ENCODE results near the gene CCT8.
A peak's percentile ranks its signal among the peaks of the same experiment; 100 is the strongest.

The CCT8 gene, protein sequence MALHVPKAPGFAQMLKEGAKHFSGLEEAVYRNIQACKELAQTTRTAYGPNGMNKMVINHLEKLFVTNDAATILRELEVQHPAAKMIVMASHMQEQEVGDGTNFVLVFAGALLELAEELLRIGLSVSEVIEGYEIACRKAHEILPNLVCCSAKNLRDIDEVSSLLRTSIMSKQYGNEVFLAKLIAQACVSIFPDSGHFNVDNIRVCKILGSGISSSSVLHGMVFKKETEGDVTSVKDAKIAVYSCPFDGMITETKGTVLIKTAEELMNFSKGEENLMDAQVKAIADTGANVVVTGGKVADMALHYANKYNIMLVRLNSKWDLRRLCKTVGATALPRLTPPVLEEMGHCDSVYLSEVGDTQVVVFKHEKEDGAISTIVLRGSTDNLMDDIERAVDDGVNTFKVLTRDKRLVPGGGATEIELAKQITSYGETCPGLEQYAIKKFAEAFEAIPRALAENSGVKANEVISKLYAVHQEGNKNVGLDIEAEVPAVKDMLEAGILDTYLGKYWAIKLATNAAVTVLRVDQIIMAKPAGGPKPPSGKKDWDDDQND

DNA sequence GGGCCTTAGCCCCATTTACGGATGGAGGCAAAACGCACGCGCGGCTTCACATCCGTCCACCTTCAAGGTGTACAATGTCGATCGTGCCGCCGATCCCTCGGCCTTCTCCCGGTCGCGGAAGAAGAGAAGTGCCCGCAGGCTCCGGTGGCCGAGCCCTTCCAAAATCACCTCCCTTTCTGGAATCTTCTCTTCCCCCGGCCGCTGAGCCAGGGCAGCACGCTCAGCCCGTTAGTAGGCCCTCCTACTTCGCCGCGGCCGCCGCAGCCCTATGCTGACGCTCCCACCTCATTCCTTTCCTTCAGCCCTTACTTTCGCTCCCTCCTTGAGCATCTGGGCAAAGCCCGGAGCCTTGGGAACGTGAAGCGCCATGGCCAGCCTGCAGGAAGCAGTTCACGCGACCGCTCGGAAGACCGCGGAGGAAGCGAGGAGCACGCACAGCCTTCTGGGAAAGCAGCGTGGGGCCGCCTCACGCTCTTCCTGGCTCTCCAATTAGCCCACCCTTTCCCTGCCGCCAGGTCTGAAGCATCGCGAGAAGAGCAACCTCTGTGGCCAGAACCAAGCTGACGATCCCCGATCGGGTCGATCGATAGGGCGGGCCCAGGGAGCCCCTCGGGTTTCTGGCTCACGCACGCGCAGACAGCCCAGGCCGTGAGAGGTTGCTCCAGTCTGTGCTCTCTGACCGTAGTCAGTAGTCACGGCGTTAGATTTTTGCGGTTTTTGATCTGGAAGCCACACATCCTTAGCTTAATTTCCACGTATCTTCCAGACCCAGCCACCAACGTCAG, at the start of gene CCT8:
CCT8 (minus strand) TSS at position 427 of the 785 bp plus-strand sequence; CDS start at position 369, 58 bp downstream.
- peak; percentile 98 for DNase-seq

DNA sequence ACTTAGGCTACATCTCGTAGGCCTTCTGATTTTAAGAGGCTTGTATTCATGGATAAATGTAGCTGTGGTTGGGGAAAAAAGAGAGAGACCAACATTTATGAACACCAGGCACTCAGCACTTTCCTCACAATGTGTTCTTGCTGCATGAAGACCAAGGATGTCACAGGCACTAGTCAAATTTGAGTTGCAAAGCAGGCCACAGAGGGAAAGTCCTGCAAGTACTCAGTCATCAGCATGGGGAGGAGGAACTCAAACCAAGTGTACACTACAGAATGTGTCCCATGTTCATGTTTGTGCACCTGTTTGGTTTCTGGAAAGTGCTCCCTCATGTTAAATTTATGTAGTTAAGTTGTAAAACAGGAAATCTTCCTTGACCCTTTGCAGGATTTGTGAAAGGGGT, 48.3 kb upstream of the CCT8 start:
- no peak for DNase-seq

DNA sequence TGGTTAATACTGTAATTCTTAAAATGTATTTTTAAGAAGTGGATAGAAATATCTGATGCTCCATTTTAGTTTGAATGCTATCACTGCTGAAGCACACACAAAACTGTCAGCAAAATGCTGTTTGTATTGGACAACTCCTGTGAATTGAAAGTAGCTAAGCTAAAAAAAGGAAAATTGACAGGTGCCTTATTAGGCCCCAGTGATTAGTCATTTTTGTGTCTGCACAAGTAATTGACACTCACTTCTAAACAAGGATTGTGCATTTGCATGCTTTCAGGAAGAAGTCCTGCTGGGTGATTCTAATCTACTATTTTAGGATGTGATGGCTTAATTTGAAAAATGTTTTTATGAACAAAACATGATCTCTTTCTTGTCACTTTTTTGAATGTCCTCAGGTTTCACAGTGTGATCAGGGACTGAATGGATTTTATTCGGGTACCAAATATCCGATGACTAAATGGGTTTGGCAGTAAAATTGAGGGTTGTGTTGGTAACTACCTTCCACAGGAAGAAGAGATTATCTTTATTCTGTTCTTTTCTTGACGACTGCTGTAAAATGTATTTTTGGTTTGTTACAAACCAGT, 44.0 kb upstream of the CCT8 start:
- DNase-seq: no peak

DNA sequence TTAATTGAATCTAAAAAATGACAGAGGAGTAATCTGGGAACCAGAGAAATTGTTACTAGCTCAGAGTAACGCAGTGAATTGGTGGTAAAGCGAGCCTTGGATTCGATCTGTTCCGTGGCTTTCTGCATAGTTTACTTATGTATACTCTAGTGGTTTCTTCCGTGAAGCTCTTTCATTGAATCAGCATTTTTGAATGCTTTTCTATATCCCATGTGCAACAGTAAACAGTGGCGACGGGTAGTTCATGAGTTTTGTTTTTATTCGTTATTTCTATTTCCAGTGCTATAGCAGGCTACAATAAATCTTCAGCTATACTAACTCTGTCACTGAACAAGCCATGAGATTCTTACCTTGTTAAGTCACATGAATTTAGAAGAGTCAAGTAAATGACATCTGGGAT, 42.5 kb upstream of the CCT8 start:
- no peak for DNase-seq

DNA sequence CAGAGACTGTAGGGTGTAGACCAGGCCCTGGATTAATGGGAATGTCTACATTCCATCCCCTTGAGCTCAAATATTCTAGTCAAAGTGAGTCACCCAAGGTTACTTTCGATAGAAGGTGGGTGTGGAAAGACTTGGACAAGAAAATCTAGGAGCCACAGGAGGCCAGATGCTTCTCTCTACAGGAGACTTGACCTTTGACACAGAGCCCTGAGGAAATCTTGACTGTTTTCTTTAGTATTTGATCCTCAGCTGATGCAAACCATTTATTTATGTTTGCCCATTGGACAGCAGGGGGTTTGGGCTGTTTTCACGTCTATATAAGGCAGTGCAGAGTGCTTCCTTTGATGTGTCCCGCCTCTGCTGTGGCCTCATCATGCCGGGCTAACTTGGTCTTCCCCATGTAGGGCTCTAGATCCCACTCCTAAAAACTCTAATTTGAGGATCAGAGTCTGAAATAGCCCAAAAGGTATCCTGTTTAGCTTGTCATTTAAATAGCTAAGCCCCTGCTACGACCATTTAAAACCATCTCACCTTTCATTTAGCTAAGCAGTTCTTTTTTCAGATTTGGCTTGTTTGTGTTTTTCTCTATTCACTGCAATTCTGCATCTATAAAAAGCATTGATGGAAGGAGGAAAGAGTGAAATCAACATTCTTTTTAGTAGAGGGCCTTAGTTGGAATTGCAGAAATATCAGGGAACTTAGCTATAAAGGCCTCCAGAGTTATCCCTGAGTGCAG, 41.5 kb upstream of the CCT8 start:
- DNase-seq: no peak

DNA sequence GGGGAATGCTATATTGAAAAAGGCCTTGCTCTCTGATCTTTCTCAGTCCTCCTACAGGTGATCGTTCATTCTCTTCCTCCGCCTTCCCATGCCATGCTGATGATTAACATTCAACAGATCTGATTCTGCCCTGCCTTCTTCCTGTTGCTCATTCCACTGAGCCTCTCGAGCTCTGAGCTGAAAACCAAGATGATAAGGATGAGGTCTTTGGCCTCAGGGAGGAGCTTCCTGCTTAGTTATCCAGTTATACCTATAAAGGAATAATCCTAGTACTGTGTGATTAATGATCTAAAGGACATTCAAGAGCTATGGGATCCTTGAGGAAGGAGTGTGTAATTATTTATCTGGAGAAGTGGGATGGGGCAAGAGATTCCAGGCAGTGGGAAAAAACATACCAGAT, 31.8 kb upstream of the CCT8 start:
- DNase-seq: no peak

DNA sequence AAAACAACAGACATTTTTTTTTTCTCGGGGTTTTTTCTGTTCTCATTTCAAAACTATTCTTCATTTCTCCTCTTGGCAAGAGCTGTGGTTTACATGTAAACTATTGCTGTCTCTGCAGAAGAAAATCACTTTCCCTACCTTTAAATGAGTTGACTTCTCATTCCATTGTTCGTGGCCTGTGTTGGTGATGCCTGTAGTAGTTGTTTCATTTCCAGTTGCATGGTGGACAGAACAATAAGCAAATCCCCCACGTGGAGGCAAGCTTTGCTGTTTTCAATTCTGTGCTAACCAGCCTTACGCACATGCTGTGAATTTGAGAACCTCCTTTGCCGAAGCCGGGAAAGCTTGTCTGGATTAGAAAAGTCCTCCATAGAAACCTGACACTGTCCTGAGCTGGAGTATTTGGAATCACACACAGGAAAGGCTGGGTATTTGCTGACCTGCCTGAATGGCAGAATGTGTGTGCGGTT, 30.8 kb upstream of the CCT8 start:
- DNase-seq: no peak

DNA sequence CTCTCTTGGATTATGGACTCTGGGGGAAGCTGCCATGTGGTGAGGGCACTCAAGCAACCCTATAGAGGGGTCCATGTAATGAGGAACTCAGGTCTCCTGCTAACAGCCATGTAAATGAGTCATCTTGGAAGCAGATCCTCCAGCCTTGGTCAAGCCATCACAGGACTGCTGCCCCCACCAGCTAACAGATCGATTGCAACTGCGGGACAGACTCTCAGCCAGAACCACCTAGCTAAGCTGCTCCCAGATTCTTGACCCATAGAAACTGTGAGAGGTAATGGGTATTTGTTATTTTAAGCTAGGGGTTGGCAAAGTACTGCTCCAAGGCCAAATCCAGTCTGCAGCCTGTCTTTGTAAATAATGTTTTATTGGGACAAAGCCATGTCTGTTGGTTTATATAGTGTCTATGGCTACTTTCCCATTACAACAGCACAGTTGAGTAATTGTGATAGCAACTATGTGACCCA, 29.4 kb upstream of the CCT8 start:
- no peak for DNase-seq

DNA sequence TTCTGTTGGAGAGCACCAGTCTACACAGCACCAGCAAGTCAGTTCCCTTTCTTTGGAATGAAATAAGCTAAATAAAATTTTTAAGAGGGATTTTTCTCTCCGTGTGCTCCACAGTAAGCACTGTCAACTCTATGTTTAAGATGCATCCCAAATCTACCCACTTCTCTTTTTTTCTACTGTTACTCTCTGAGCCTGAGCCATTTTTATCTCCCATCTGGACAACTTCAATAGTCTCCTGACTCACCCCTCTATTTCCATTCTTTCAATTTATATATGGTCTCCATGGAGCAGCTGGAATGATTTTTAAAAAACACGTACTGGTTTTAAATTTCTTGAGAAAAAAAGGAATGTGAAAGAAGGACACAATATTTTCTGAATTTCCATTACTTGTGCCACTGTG, 24.7 kb upstream of the CCT8 start:
- no peak for DNase-seq

DNA sequence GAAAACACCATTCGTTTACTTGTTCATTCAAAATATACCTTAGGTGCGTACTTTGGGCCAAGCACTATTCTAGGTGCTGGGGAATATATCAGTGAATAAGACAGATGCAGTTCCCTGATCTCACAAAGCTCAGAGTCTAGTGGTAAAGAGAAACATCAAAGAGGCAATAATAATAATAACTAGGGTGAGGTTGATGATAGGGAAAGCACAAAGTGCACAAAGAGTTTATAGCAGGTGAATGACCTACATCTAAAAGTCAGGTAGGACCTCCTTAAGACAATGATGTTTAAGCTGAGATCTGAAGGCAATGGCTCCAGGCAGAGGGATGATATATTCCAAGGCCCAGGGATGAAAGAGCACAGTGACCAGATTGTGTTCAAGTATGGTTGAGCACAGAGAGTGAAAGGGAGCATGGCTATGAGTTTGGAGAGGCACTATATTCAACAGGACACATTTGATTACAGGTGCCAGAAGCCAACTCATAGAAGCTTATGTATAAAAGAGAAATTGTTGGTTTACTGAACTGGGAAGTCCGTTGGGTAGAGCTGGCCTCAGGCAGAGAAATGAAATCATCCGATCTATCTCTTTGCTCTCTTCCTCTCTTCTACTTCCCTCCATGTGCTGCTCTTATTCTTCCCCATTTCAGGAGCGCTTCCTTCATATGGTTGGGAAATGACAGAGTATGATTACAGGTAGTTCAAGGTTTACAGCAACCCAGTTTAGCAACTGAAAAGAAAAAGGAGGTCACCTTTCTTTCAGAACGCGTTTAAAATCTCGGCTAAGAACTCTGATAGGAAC, 23.0 kb upstream of the CCT8 start:
- DNase-seq: no peak

DNA sequence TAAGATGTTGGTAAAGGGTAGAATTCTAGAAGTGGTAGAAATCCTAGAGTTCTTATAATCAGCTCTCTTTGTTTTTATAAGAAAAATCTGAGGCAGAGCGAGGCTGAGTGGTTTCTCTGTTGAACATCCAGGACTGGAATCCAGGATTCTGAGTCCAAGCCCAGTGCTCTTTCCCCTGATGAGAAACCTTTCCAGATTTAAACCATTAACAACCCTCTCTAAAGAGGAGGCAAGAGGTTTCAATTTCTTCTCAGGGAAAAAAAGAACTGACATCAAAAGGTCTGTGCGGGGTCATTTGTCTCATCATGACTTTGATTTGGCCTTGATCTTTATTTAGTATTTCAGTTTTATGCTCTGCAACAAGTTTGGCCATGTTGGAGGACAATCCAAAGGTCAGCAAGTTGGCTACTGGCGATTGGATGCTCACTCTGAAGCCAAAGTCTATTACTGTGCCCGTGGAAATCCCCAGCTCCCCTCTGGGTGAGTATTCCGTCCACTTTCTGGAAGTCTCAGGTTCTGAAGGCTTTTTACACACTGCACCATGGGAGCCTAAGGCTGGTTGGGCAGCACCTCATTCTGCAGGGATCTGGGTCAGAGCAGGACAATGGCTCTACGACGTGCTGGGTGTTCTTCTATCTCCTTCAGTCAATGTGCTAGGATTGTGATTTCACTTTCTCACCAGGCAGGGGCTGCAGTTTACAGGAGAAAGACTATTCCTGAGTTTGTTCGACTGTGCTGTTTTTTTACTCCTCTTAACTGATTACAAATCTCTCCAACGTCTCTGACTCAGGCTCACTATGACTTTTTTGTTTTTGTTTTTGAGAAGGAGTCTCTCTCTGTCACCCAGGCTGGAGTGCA, 18.9 kb upstream of the CCT8 start:
- no peak for DNase-seq

DNA sequence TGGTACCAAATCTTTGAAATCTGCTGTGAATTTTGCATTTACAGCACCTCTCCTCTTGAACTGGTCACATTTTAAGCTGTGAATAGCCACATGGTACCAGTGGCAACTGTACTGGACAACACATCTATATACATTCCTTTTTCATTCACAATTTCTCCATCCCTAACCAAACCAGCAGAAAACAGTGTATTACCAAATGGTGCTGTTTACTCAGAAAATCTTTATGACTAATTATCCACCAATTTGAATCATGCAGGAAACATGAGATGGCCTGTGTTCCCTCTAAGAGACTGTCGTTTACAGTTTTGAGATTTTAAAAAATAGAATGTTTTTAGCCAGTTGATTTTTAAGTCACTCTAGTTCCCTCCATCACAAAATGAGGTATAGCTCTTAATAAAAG, 17.6 kb upstream of the CCT8 start:
- no peak for DNase-seq

DNA sequence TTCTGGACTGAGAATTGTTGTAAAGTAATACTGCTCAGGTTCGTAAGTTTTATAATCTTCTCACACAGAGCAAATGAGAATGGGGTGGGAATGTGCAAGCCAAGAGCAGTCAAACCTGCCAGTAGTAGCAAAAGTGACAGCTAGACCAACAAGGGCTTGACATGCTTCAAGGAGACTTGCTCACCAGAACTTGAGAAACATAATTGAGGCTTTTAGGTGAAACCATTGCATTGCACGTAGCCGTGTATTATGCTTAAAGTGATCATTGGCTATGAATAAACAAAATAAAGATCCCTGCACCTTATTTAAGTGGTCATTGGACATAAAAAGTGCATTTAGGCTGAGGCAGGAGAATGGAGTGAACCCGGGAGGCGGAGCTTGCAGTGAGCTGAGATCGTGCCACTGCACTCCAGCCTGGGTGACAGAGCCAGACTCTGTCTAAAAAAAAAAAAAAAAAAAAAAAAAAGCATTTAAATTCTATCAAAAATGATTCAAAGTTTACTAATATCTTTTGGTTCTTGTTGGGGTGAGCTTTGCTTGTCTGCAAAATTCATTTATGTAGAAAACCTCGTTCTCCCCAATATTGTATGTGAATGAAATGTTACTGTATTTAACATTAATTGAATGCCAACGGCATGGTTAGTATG, 11.8 kb upstream of the CCT8 start:
- DNase-seq: no peak

DNA sequence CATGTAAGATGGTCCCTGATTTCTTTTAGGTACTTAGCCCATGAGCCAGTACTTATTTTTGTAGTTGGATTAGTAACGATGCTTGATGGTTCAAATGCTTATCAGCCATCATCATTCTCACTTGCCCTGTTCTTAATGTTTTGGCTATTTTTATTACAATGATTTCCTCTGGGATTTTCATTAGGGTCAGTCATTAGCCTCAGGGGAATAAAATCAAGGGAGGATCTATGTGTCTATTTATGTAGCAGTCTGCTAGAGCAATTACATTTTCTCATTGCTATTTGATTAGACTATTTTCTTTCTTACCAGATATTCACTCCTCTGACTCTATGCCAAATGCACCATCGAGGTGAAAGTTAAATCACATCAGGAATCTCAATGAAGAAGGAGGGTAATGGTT, 10.9 kb upstream of the CCT8 start:
- DNase-seq: no peak

DNA sequence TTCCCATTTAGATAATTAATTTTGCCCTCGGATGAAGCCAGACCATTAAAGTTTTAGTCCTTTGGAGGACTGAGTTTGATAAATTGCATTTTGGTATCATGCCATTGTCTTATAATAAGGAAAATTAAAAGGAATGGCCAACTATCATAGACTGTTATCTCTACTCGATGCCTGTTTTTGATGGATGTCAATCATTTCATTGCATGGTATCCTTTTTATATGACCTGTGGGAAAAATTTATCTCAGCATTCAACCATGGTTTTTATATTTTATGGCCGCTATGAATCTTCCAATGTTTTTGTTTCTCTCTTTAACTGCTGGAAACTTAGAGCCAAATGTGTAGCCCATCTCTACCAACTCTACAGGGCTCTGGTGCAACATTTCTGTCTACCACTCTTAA, 9.9 kb upstream of the CCT8 start:
- DNase-seq: no peak

DNA sequence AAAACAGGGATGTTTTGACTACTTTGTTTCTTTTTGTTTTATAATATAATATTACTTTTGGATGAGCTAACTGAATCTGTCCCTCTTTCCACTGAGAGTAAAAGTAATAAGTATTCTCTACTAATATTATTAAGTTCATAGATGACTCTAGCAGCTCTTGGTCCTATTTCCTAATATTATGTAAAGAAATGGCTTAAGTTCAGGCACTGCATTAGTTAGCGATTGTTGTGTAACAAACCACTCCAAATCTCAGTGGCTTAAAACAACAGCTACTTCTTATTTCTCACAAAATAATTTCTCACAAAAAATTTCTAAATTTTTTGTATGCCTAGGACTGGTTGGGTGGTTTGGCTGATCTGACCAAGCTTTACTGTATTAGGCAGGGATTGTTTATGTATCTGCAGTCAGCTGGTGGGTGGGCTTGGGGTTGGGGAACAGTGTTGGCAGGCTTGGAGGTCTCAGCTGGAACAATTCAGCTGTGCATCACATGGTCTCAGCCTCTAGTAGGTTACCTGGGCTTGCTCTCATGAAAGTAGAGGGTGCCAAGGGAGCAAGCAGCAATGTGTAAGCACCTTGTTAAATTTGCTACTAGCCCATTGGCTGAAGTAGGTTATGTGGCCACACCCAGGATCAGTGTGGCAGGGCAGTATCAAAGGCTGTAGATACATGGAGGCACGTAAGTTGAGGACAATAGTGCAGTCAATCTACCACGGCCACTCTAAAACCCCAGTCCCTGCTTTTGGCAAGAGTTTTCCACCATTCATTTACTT, 8.8 kb upstream of the CCT8 start:
- DNase-seq: no peak

DNA sequence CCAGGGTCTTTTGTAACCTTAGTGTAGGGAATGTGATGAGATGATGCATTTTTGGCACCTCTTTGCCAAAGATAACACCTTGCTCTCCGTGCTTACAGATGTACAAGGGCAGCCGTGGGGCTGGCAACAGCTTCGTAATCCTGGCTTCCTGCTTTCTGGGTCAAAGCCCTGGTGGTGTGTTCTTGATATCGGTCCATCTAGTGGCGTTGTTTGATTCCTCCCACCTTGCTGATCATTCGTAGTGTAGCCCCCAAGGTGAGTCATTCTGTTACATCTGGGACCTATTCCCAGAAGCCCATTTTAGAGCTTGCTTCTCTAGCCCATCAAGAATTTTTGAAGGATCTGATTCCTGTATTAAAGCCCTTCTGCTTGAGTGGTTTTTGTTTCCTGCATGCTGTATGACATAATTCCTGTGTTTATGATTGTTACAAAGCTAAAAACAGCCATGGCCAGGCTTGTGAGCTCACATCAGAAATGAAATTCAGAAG, 7.0 kb upstream of the CCT8 start:
- no peak for DNase-seq

DNA sequence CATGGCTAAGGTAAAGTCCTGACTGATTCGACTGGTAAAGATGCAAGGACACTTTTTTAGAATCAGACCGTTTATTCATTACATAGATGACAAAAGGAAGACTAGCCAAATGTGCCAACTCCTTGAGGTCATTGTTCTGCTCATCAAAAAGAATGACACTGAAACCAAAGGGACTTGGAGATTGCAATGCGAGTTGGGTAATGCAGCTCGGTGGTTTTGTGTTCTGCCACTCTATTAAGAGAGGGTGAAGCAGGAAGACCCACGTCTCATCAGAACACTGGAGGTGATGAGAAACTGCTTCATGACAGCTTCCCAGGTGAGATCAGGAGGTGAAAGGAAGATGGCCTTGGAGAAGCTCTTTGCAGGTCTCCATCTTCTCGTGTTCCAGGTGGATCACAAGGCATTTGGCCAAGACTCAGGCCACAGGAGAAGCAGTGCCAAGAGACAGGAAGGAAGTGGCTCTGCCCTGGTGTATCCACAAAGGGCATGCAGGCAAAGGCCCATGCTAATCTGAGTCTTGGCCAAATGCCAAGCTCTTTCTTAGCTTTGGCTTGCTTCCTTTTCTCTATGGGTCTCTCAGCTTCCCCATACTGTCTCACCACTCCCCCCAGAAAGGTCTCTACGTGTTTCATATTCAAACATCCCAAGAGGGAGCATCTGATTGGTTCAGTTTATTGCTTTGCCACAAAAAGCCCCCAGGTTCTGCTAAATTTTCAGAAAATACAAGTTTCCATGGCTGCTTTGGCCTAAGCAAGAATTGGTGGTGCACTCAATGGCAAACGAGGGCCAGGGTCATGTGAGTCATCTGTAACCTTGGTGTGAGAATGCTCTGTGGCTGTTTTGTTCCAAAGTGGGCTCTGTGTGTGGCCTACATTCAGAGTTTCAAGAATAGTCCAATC, 5.7 kb upstream of the CCT8 start:
- DNase-seq: peak; percentile 47

Data from stimulated activated CD8-positive, alpha-beta memory T cell treated with anti-CD3 and anti-CD28 coated beads, Interleukin-4, amount 100 ng/mL, for 48 hours (primary cell).